Colonic mucosa (tissue), 4 donors: ENCODE results near the gene POFUT1. TPM values are rescaled to one million over a fixed set of nuclear protein-coding genes. Genes with fewer than 3 reads are reported as not detected.
A peak's percentile ranks its signal among the peaks of the same experiment; 100 is the strongest.

Source experiments
- DNase-seq: peaks from one replicate; pipeline ENCODE4 v3.0.0-alpha.2; 2020
- H3K27ac ChIP-seq: fragments of 200-600 bp; one replicate; pipeline ENCODE4 v1.8.0; 2021
- H3K27me3 ChIP-seq: fragments of 200-600 bp; one replicate; pipeline ENCODE4 v1.8.0; 2021
- H3K36me3 ChIP-seq: fragments of 200-600 bp; one replicate; pipeline ENCODE4 v1.8.0; 2021
- H3K4me1 ChIP-seq: fragments of 200-600 bp; one replicate; pipeline ENCODE4 v1.8.0; 2021; ENCODE audit warnings: mild to moderate bottlenecking
- H3K4me3 ChIP-seq: fragments of 200-600 bp; one replicate; pipeline ENCODE4 v1.8.0; 2021
- H3K9ac ChIP-seq, 2 donors: one replicate each; pipeline ENCODE4 v1.7.0; 2013; ENCODE audit warnings: control low read depth in 2 of 2, low read depth in 2 of 2, low read length in 2 of 2
- H3K9me3 ChIP-seq: fragments of 200-600 bp; one replicate; pipeline ENCODE4 v1.8.0; 2021
- intact Hi-C: fragments of 100-400 bp; cut with DNase I; formaldehyde crosslinking; loops from one replicate; pipeline ENCODE4 v1.14.1; 2022
- total RNA-seq, 2 donors: library from RNA; stranded (reverse); fragmentation: NEBNext Ultra II Directional in 1 of 2; extraction: Animal tissue kit (Norgen Biotek cat#: 25700) in 1 of 2; gene quantifications; one replicate each; pipeline ENCODE4 v1.2.1, GENCODE V29; 2021
- TF ChIP-seq, protein P1 (sequence below): fragments of 200-600 bp; IDR thresholded peaks from one replicate; pipeline ENCODE4 v1.8.0; 2022; ENCODE audit warnings: antibody characterized with exemption, mild to moderate bottlenecking
- donor health status: healthy.
- donor health status: DM: no; HTN: no; CAD: no.
- donor health status: DM: no; HTN: no; CAD: no.

POFUT1 gene
- total RNA-seq, 2 donors from 2014 or later: 26.9 to 36.3 TPM

DNA sequence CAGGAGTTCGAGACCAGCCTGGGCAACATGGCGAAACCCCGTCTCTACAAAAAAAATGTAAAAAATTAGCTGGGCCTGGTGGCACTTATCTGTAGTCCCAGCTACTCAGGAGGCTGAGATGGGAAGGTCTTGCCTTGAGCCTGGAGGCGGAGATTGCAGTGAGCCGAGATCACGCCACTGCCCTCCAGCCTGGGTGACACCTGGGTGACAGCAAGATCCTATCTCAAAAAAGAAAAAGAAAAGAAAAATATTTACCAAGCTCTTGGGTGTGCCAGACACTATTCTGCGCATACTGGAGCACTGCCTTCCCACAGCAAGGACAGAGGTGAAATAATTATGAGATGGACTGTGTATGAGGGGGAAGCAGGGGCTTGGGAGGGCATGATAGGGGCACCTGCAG is 19.6 kb downstream of the POFUT1 start:
- Histone ChIP-seq H3K4me1 (peaks cover 15% of the 10 kb centered on the region), H3K36me3 (no peaks in the 10 kb centered on the region), H3K27ac (peak overlapping the region; percentile 89), H3K27me3 (no peaks in the 10 kb centered on the region), H3K9ac (peak overlapping the region in 1 of 2 donors; percentile 94), H3K9me3 (no peaks in the 10 kb centered on the region), H3K4me3 (no peak overlapping the region)
- peak; percentile 48 for DNase-seq
- TF ChIP-seq, protein P1, sequence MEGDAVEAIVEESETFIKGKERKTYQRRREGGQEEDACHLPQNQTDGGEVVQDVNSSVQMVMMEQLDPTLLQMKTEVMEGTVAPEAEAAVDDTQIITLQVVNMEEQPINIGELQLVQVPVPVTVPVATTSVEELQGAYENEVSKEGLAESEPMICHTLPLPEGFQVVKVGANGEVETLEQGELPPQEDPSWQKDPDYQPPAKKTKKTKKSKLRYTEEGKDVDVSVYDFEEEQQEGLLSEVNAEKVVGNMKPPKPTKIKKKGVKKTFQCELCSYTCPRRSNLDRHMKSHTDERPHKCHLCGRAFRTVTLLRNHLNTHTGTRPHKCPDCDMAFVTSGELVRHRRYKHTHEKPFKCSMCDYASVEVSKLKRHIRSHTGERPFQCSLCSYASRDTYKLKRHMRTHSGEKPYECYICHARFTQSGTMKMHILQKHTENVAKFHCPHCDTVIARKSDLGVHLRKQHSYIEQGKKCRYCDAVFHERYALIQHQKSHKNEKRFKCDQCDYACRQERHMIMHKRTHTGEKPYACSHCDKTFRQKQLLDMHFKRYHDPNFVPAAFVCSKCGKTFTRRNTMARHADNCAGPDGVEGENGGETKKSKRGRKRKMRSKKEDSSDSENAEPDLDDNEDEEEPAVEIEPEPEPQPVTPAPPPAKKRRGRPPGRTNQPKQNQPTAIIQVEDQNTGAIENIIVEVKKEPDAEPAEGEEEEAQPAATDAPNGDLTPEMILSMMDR: no peak
- intact Hi-C loops: no loop called here

DNA sequence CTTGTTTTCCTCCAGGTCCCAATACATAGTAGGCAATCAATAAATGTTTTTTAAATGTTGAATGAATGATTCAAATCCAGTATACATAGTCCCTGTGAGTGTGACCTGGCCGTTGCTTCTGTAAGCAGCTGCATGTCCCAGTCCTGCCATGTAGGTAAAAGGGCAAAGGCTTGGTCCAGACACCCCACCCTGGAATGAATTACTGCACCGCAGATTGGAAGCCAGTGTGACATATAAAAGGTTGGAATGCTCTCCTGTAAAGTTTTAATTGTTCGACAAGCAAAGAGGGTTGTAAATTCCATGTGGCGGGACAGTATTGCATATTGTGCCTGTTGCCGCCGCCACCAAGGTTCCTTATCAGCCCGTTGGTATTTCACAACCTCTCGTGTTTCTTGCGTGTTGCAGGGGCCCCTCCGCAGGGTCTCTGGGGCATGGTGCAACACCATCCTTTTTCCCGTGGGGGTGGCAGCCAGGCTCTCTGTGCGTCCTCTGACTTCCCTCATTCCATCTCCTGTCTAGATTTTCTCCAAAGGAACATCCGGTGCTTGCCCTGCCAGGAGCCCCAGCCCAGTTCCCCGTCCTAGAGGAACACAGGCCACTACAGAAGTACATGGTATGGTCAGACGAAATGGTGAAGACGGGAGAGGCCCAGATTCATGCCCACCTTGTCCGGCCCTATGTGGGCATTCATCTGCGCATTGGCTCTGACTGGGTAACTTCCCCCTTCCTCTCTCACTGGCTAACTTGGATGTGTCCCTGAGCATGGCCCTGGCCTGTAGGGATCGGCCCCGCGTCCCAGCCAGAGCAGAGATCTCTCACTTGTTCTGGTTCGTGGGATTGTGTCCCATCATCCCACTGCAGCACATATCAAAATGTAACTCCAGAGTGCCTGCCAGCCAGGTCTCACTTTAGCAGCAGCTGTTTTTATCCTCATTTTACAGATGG is 20.3 kb downstream of the POFUT1 start:
- intact Hi-C loops: no loop called here
- TF ChIP-seq, protein P1: no peak

DNA sequence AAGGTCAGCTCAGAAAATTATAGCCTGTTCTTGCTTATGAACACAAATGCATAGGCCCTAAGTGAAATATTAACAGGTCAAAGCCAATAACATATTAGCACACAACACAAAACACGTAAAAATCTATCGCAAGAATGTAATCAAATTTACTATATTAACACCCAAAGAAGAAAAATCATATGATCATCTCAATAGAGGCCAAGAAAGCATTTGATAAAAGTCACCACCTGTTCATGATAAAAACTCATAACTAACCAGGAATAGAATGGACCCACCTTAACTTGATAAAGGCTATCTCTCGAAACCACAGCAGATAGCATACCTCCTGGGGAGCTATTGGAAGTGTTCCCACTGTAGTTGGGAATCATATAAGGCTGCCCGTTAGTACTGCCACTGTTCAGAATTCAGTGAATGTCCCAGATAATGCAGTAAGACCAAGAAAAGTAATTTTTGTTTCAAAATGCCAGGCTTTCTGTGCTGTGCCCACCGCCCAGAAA is 21.6 kb downstream of the POFUT1 start:
- H3K27ac ChIP-seq: no peak overlapping the region
- intact Hi-C loops: no loop called here
- TF ChIP-seq, protein P1: no peak
- peak overlapping the region in 1 of 2 donors; percentile 94 for H3K9ac ChIP-seq
- no peak overlapping the region for H3K4me3 ChIP-seq
- H3K4me1 ChIP-seq: peaks cover 15% of the 10 kb centered on the region
- H3K36me3 ChIP-seq: no peaks in the 10 kb centered on the region
- no peaks in the 10 kb centered on the region for H3K27me3 ChIP-seq
- DNase-seq: no peak
- no peaks in the 10 kb centered on the region for H3K9me3 ChIP-seq

More for the DNA sequence above, 20.3 kb downstream of the POFUT1 start:
- Histone ChIP-seq H3K4me1 (peaks cover 15% of the 10 kb centered on the region), H3K27me3 (no peaks in the 10 kb centered on the region), H3K9ac (peak overlapping the region; percentile 47 to 94), H3K36me3 (no peaks in the 10 kb centered on the region), H3K9me3 (no peaks in the 10 kb centered on the region), H3K4me3 (no peak overlapping the region), H3K27ac (peak overlapping the region; percentile 89)
- DNase-seq: peak; percentile 90

DNA sequence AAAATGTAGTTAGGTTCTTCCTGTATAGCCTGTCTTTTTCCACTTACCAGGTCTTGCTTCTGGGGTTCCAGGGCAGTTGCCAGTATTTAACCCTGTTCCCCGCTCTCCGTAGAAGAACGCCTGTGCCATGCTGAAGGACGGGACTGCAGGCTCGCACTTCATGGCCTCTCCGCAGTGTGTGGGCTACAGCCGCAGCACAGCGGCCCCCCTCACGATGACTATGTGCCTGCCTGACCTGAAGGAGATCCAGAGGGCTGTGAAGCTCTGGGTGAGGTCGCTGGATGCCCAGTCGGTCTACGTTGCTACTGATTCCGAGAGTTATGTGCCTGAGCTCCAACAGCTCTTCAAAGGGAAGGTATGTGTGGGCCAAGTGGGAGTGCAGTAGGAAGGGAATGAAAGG is 23.0 kb downstream of the POFUT1 start:
- no peak overlapping the region for H3K9ac ChIP-seq
- no peaks in the 10 kb centered on the region for H3K27me3 ChIP-seq
- H3K36me3 ChIP-seq: no peaks in the 10 kb centered on the region
- no peaks in the 10 kb centered on the region for H3K9me3 ChIP-seq
- DNase-seq: no peak
- H3K4me3 ChIP-seq: no peak overlapping the region
- TF ChIP-seq, protein P1: no peak
- H3K4me1 ChIP-seq: peaks cover 15% of the 10 kb centered on the region
- H3K27ac ChIP-seq: no peak overlapping the region
- intact Hi-C loops: no loop called here

DNA sequence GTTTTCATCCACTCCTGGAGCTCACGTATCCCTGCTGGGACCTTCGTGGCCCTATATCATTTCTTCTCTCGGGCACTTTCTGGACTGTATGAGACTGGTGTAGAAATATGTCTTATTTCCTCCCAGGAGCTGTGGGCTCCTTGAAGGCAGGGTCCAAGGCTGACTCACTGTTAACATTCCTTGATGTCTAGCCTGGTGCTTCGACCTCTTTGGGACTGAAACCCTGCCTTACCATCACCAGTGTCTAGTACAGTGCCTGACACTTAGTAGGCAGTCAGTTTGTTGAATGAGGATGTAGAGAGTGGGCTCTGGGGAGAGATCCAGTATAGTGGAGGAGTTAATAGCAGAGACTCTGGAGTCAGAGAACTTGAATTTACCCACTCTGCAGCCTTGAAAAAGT is 23.6 kb downstream of the POFUT1 start:
- no peak overlapping the region for H3K27ac ChIP-seq
- intact Hi-C loops: no loop called here
- no peak for DNase-seq
- no peak overlapping the region for H3K4me3 ChIP-seq
- H3K9ac ChIP-seq: peak overlapping the region in 1 of 2 donors; percentile 14
- peaks cover 15% of the 10 kb centered on the region for H3K4me1 ChIP-seq
- no peaks in the 10 kb centered on the region for H3K9me3 ChIP-seq
- no peaks in the 10 kb centered on the region for H3K27me3 ChIP-seq
- H3K36me3 ChIP-seq: no peaks in the 10 kb centered on the region
- TF ChIP-seq, protein P1: no peak
